Peyer's patch (tissue), 4 donors: ENCODE data around the gene SOX18.

Experiments
- POLR2A ChIP-seq, 2 donors: fragments of 450-650 bp; IDR thresholded peaks; one replicate each; pipeline ENCODE4 v1.5.1; 2017; ENCODE audit warnings: antibody characterized with exemption in 2 of 2, mild to moderate bottlenecking in 2 of 2, moderate library complexity in 2 of 2
- TF ChIP-seq, protein P1 (sequence below), 6 experiments: fragments of 450-650 bp in 4 of 6; fragments of 200-600 bp in 2 of 6; sonication (generic) in 1 of 6; IDR thresholded peaks; one replicate each; pipeline ENCODE4 v1.5.1; 2017 to 2019; ENCODE audit warnings: antibody characterized with exemption in 6 of 6, mild to moderate bottlenecking in 3 of 6, moderate library complexity in 1 of 6

DNA sequence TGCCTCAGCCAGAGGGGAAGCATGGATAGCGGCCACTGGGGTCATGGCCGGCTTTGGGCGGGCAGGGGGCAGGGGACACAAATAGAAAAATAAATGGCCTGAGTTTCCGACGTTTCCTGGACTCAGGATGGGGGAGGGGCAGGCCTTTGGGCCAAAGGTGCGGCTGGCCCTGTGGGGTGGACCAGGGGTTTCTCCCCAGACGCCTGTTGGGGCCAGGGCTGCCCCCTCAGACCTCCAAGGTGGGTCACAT, 7.1 kb upstream of the SOX18 start:
- TF ChIP-seq, protein P1, sequence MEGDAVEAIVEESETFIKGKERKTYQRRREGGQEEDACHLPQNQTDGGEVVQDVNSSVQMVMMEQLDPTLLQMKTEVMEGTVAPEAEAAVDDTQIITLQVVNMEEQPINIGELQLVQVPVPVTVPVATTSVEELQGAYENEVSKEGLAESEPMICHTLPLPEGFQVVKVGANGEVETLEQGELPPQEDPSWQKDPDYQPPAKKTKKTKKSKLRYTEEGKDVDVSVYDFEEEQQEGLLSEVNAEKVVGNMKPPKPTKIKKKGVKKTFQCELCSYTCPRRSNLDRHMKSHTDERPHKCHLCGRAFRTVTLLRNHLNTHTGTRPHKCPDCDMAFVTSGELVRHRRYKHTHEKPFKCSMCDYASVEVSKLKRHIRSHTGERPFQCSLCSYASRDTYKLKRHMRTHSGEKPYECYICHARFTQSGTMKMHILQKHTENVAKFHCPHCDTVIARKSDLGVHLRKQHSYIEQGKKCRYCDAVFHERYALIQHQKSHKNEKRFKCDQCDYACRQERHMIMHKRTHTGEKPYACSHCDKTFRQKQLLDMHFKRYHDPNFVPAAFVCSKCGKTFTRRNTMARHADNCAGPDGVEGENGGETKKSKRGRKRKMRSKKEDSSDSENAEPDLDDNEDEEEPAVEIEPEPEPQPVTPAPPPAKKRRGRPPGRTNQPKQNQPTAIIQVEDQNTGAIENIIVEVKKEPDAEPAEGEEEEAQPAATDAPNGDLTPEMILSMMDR (IDR thresholded peaks at IDR 0.05), result no peak
- no peak for TF ChIP-seq POLR2A (IDR thresholded peaks at IDR 0.05)
